Measurements from ENCODE around the gene ZGRF1. TPM values are rescaled to one million over a fixed set of nuclear protein-coding genes. Genes with fewer than 3 reads are reported as not detected.

Gene ZGRF1, protein sequence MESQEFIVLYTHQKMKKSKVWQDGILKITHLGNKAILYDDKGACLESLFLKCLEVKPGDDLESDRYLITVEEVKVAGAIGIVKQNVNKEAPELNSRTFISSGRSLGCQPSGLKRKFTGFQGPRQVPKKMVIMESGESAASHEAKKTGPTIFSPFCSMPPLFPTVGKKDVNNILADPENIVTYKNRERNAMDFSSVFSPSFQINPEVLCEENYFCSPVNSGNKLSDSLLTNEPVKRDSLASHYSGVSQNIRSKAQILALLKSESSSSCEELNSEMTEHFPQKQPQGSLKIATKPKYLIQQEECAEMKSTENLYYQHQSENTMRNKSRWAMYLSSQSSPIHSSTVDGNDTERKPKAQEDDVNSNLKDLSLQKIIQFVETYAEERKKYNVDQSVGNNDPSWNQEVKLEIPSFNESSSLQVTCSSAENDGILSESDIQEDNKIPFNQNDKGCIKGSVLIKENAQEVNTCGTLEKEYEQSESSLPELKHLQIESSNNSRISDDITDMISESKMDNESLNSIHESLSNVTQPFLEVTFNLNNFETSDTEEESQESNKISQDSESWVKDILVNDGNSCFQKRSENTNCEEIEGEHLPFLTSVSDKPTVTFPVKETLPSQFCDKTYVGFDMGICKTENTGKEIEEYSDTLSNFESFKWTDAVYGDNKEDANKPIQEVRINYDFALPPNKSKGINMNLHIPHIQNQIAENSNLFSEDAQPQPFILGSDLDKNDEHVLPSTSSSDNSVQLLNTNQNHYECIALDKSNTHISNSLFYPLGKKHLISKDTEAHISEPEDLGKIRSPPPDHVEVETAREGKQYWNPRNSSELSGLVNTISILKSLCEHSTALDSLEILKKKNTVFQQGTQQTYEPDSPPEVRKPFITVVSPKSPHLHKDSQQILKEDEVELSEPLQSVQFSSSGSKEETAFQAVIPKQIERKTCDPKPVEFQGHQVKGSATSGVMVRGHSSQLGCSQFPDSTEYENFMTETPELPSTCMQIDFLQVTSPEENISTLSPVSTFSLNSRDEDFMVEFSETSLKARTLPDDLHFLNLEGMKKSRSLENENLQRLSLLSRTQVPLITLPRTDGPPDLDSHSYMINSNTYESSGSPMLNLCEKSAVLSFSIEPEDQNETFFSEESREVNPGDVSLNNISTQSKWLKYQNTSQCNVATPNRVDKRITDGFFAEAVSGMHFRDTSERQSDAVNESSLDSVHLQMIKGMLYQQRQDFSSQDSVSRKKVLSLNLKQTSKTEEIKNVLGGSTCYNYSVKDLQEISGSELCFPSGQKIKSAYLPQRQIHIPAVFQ (N-terminal part only)
- 1 to 10 TPM; 2.5 to 9.4 (median 6.5) TPM for total RNA-seq

DNA sequence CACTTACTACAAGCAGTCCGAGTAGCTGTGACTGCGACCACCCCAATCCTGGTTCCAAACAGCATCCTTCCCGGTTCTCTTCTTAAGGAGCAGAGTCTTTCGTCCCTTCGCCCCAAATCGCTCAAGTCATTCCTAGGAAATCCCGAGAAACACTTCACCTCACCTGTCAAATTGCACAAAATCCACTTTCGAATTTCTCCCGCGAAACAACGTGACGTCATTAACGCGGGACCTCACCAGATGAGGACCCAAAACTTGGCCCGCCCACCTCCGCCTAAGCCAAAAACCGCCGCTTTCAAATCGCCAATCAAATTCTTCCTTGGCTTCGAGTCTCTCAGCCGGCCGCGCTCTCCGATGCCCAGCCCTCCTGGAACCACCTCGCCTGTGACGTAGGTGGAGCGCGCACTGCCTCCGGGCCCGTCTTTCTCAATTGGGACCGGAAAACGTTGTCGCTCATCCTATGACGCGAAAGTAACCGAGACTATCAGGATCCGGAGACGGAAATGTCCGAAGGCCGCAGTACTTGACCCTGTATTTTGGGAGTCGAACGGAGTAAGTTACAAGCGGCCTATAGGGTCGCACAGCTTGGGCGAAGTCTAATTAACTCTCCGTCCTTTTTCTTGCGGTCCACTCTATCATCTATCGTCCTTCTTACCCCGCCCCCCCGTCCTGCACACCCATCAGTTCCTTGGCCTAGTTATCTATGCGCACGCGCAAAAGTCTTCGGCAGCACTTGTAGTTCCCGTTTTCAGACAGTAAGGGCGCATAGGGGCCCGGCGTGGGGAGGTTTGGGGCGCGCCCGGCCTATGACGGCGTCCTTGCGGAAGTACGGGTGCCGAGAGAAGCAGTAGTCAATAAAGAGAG lies at the start of gene ZGRF1, which contains the start of gene LARP7:
TSS of gene ZGRF1 (minus strand) at position 222 of the 864 bp plus-strand sequence. CDS start 3,733 bp downstream, outside the sequence.
TSS of gene LARP7 (plus strand) at position 456 of the 864 bp plus-strand sequence. CDS start 7,527 bp downstream, outside the sequence.
- H3K27me3 ChIP-seq: no peaks in the 10 kb centered on the region
- DNase-seq (ENCODE audit: low spot score in 2 of 2): peak; percentile 97 to 99
- H3K36me3 ChIP-seq: no peaks in the 10 kb centered on the region
- peak within 1 kb of the TSS; percentile 51 to 76 (median 64) for H3K4me3 ChIP-seq
- 0 to 1% methylated on average over 66 of the region's 66 CpGs for WGBS, 2 donors
- H3K4me1 ChIP-seq: peaks cover 0 to 61% (median 12%) of the 10 kb centered on the region in 4 donors
- TF ChIP-seq, protein P1, sequence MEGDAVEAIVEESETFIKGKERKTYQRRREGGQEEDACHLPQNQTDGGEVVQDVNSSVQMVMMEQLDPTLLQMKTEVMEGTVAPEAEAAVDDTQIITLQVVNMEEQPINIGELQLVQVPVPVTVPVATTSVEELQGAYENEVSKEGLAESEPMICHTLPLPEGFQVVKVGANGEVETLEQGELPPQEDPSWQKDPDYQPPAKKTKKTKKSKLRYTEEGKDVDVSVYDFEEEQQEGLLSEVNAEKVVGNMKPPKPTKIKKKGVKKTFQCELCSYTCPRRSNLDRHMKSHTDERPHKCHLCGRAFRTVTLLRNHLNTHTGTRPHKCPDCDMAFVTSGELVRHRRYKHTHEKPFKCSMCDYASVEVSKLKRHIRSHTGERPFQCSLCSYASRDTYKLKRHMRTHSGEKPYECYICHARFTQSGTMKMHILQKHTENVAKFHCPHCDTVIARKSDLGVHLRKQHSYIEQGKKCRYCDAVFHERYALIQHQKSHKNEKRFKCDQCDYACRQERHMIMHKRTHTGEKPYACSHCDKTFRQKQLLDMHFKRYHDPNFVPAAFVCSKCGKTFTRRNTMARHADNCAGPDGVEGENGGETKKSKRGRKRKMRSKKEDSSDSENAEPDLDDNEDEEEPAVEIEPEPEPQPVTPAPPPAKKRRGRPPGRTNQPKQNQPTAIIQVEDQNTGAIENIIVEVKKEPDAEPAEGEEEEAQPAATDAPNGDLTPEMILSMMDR (IDR thresholded peaks at IDR 0.05): peak; percentile 92 to 100 (median 98)
- TF ChIP-seq EP300 (IDR thresholded peaks at IDR 0.05) (peak; percentile 74 to 87), POLR2A (IDR thresholded peaks at IDR 0.05) (no peak)
- H3K9me3 ChIP-seq: no peaks in the 10 kb centered on the region
- H3K27ac ChIP-seq: peak within 1 kb of the TSS; percentile 87 to 98 (median 96)

DNA sequence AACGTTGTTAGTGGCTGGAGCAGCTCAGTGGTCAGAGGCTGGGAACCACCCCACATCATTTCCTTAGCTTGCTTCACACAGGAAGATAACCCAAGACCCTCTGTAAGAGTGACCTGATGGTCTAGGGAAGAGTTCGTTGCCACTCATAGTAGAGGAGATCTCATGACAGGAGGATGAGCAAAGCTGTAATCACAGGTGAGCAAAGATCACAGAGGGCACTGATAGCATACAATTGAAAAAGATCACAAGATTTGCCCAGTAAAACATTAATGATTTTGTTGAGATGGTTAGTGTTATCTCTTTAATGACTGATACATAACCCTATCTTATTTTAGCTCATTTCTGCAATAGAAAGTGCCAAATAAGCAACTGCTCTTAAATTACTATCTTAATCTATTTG lies 44.3 kb upstream of the ZGRF1 start:
- H3K4me3 ChIP-seq: no peak overlapping the region
- 78 to 81% methylated on average over 2 of the region's 2 CpGs for WGBS, 2 donors
- no peak for DNase-seq (ENCODE audit: low spot score in 2 of 2)
- TF ChIP-seq, protein P1 (IDR thresholded peaks at IDR 0.05): no peak
- TF ChIP-seq POLR2A (IDR thresholded peaks at IDR 0.05): no peak
- no peak for TF ChIP-seq EP300 (IDR thresholded peaks at IDR 0.05)
- no peaks in the 10 kb centered on the region for H3K9me3 ChIP-seq
- no peaks in the 10 kb centered on the region for H3K4me1 ChIP-seq
- H3K27me3 ChIP-seq: no peaks in the 10 kb centered on the region
- H3K27ac ChIP-seq: no peak overlapping the region
- H3K36me3 ChIP-seq: no peaks in the 10 kb centered on the region

DNA sequence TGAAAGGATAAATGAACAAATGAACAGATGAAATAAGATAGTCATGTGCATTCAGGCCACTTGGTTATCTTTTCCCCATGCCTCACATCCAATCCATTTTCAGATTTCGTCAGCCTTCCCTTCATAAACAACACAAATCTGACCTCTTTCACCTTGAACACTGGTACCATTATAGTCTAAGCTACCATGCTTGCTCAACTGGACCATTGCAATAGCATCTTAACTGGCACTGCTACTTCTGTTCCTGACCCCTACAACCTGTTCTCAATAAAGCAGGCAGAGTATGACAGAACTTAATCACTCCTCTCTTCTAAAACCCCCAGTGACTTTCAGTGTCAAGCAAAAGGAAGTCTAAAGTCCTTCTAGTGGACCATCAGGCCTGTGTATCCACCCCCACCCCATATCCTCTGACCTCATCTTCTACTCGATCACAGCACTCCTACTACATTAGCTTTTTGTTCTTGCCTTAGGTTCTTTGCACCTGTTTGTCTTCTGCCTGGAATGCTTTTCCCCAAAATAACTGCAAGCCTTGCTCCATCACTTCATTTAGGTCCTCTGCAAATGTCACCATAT lies 40.9 kb upstream of the ZGRF1 start:
- no peak for DNase-seq (ENCODE audit: low spot score in 2 of 2)
- H3K4me3 ChIP-seq: no peak overlapping the region
- TF ChIP-seq POLR2A (IDR thresholded peaks at IDR 0.05): no peak
- TF ChIP-seq, protein P1 (IDR thresholded peaks at IDR 0.05): no peak
- TF ChIP-seq EP300 (IDR thresholded peaks at IDR 0.05): no peak
- WGBS, 2 donors: 47% methylated on average over 2 of the region's 2 CpGs
- no peak overlapping the region for H3K27ac ChIP-seq
- no peaks in the 10 kb centered on the region for H3K9me3 ChIP-seq
- no peaks in the 10 kb centered on the region for H3K36me3 ChIP-seq
- H3K27me3 ChIP-seq: no peaks in the 10 kb centered on the region
- no peaks in the 10 kb centered on the region for H3K4me1 ChIP-seq

DNA sequence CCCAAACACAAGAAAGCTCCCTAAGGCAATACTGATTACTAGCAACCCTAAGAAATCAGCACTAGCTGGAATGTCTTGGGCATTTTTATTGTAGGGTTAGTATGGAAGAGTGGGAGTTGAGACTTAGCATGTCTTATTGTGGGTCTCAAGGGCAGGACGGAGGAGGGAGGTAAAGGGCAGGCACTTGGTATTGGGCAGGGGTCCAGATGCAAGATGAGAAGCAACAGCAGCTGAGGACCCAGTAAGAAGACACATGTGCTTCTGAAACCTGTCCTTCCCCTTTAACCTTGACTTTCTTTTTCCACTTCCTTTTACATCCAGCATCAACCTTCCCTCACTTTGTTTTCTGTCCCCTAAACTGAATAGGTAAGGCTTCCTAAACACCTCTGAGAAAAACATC lies 37.7 kb upstream of the ZGRF1 start:
- H3K27ac ChIP-seq: no peak overlapping the region
- no peak overlapping the region for H3K4me3 ChIP-seq
- no peaks in the 10 kb centered on the region for H3K27me3 ChIP-seq
- no peaks in the 10 kb centered on the region for H3K4me1 ChIP-seq
- no peaks in the 10 kb centered on the region for H3K9me3 ChIP-seq
- H3K36me3 ChIP-seq: no peaks in the 10 kb centered on the region
- DNase-seq (ENCODE audit: low spot score in 2 of 2): no peak
- WGBS, 2 donors: 23 to 42% methylated on average over 1 of the region's 1 CpG
- TF ChIP-seq, protein P1 (IDR thresholded peaks at IDR 0.05): no peak
- TF ChIP-seq POLR2A (IDR thresholded peaks at IDR 0.05) (no peak), EP300 (IDR thresholded peaks at IDR 0.05) (no peak)

All from tibial nerve (tissue), 4 donors.